Measurements from ENCODE around the gene TBRG1. TPM values are rescaled to one million over a fixed set of nuclear protein-coding genes. Genes with fewer than 3 reads are reported as not detected.

Gene TBRG1
- total RNA-seq, 1 experiment from 2014 or later: 18.8 TPM

DNA sequence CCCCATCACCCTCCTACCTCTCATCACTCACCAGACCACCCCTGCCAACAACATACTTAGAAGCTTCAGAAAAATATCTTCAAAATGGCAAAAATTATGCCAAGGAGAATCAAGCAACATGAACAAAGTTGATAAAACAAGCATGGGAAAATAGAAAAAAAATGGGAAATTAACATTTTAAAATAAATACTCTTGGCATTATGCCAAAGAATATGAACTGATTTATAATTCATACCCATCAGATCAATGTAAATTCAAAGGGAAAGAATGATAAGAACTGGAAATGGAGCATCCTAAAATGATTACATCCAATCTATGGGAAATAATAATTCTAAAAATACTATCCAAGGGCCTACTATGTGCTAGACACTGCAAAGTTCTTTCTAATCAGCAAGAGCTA is 38.9 kb downstream of the TBRG1 start:
- BruUV-seq (replicated peaks): no TSS peak
- no peaks in the 10 kb centered on the region for H3K4me1 Mint-ChIP-seq (ENCODE audit: low read depth, unreplicated experiment)
- no peaks in the 10 kb centered on the region for H3K27me3 Mint-ChIP-seq (ENCODE audit: unreplicated experiment)
- DNase-seq: no peak
- no peaks in the 10 kb centered on the region for H3K9me3 Mint-ChIP-seq (ENCODE audit: low read depth, unreplicated experiment)
- no peak overlapping the region for H3K27ac Mint-ChIP-seq (ENCODE audit: unreplicated experiment)
- CTCF ChIA-PET: no interaction called here
- H3K36me3 Mint-ChIP-seq (ENCODE audit: insufficient read depth, unreplicated experiment): no peaks in the 10 kb centered on the region
- no peak overlapping the region for H3K4me3 Mint-ChIP-seq (ENCODE audit: low read depth, unreplicated experiment)
- TF ChIP-seq, protein P1, sequence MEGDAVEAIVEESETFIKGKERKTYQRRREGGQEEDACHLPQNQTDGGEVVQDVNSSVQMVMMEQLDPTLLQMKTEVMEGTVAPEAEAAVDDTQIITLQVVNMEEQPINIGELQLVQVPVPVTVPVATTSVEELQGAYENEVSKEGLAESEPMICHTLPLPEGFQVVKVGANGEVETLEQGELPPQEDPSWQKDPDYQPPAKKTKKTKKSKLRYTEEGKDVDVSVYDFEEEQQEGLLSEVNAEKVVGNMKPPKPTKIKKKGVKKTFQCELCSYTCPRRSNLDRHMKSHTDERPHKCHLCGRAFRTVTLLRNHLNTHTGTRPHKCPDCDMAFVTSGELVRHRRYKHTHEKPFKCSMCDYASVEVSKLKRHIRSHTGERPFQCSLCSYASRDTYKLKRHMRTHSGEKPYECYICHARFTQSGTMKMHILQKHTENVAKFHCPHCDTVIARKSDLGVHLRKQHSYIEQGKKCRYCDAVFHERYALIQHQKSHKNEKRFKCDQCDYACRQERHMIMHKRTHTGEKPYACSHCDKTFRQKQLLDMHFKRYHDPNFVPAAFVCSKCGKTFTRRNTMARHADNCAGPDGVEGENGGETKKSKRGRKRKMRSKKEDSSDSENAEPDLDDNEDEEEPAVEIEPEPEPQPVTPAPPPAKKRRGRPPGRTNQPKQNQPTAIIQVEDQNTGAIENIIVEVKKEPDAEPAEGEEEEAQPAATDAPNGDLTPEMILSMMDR (IDR thresholded peaks at IDR 0.05; ENCODE audit: unreplicated experiment): no peak
- intact Hi-C loops (cut with micrococcal nuclease; ENCODE audit: unreplicated experiment): no loop called here

DNA sequence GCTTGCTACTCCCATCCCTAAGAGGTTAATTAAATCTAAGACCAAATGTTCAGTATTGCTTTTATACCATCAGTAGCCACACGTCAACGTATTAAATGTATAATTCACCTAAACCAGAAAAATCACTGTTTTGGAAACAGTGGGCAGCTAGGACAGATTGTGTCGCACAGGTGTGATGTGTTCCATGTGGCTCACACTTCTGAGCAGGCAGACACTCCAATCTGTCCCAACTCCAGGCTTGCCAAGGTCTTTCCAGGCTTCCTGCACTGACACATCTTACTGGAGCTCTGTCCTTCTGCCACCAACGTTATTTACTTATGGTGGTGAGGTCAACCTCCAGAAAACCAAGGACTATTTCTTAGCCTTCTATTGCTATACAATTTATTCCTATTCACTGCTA is 39.4 kb downstream of the TBRG1 start:
- TF ChIP-seq, protein P1 (IDR thresholded peaks at IDR 0.05; ENCODE audit: unreplicated experiment): no peak
- DNase-seq: no peak
- H3K27me3 Mint-ChIP-seq (ENCODE audit: unreplicated experiment): no peaks in the 10 kb centered on the region
- H3K36me3 Mint-ChIP-seq (ENCODE audit: insufficient read depth, unreplicated experiment): no peaks in the 10 kb centered on the region
- no peak overlapping the region for H3K27ac Mint-ChIP-seq (ENCODE audit: unreplicated experiment)
- BruUV-seq (replicated peaks): no TSS peak
- intact Hi-C loops (cut with micrococcal nuclease; ENCODE audit: unreplicated experiment): no loop called here
- H3K4me3 Mint-ChIP-seq (ENCODE audit: low read depth, unreplicated experiment): no peak overlapping the region
- no peaks in the 10 kb centered on the region for H3K4me1 Mint-ChIP-seq (ENCODE audit: low read depth, unreplicated experiment)
- H3K9me3 Mint-ChIP-seq (ENCODE audit: low read depth, unreplicated experiment): no peaks in the 10 kb centered on the region
- CTCF ChIA-PET: no interaction called here

DNA sequence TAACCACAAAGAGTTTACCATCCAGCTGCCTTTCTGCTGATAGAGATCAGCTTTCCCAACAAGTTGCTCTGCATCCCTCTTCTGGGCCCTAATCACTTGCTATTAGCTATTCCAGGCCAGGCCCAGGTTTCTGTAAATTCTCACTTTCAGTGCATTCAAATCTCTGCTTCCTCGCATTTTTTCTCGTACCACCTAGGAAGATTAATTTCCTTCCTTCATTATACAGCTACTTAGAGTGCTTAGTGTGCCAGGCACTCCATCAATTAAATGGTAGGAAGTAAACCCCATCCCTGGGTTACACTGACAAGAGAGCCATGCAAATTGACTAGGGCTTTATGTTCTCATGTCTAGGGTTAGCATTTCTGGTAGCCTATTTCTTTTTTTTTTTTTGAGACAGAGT is 41.2 kb downstream of the TBRG1 start:
- Mint-ChIP-seq H3K27me3 (ENCODE audit: unreplicated experiment) (no peaks in the 10 kb centered on the region), H3K27ac (ENCODE audit: unreplicated experiment) (no peak overlapping the region), H3K4me1 (ENCODE audit: low read depth, unreplicated experiment) (no peaks in the 10 kb centered on the region), H3K9me3 (ENCODE audit: low read depth, unreplicated experiment) (no peaks in the 10 kb centered on the region), H3K4me3 (ENCODE audit: low read depth, unreplicated experiment) (no peak overlapping the region), H3K36me3 (ENCODE audit: insufficient read depth, unreplicated experiment) (no peaks in the 10 kb centered on the region)
- intact Hi-C loops (cut with micrococcal nuclease; ENCODE audit: unreplicated experiment): no loop called here
- CTCF ChIA-PET: interaction anchor here (0.7 kb wide), 1 partner anchor 366 kb away, joined by 5 read pairs; no protein-coding TSS in a partner anchor
- no peak for DNase-seq
- no TSS peak for BruUV-seq (replicated peaks)
- TF ChIP-seq, protein P1 (IDR thresholded peaks at IDR 0.05; ENCODE audit: unreplicated experiment): no peak

DNA sequence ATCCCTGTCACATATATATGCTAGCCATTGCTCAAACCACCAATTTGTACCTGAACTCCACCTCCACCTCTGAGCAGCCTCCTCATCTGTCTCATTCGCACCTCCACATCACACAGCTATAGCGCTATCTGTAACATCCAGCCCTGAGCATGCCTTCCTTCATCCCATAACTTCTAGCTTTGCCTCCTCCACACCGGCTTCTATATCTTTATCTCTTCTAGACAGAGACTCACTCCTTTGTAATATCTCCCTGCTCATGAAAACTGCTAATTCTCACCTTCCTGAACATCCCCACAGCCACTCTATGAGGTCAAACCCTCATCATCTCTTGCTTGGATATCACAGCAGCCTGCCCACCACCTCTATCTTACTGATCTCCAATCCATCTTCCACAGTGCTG is 44.9 kb downstream of the TBRG1 start:
- Mint-ChIP-seq H3K4me1 (ENCODE audit: low read depth, unreplicated experiment) (no peaks in the 10 kb centered on the region), H3K27ac (ENCODE audit: unreplicated experiment) (no peak overlapping the region), H3K27me3 (ENCODE audit: unreplicated experiment) (no peaks in the 10 kb centered on the region), H3K36me3 (ENCODE audit: insufficient read depth, unreplicated experiment) (no peaks in the 10 kb centered on the region), H3K4me3 (ENCODE audit: low read depth, unreplicated experiment) (no peak overlapping the region), H3K9me3 (ENCODE audit: low read depth, unreplicated experiment) (no peaks in the 10 kb centered on the region)
- intact Hi-C loops (cut with micrococcal nuclease; ENCODE audit: unreplicated experiment): no loop called here
- BruUV-seq (replicated peaks): no TSS peak
- CTCF ChIA-PET: no interaction called here
- TF ChIP-seq, protein P1 (IDR thresholded peaks at IDR 0.05; ENCODE audit: unreplicated experiment): no peak
- DNase-seq: no peak

All from Calu3 (cell line).